GM23248 (cell line): ENCODE measurements around the gene RPIA.

Experiments
- EZH2 ChIP-seq: fragments of 200-600 bp; sonication (generic); IDR thresholded peaks from 2 replicates; pipeline ENCODE4 v1.6.1; 2018; ENCODE audit warnings: antibody characterized with exemption, mild to moderate bottlenecking; ENCODE audit not compliant: insufficient read depth, poor library complexity, severe bottlenecking
- EZH2phosphoT487 ChIP-seq: fragments of 200-600 bp; sonication (generic); IDR thresholded peaks from 2 replicates; pipeline ENCODE4 v1.6.1; 2018; ENCODE audit warnings: antibody characterized with exemption, moderate library complexity, mild to moderate bottlenecking, low read depth; ENCODE audit not compliant: insufficient read depth

DNA sequence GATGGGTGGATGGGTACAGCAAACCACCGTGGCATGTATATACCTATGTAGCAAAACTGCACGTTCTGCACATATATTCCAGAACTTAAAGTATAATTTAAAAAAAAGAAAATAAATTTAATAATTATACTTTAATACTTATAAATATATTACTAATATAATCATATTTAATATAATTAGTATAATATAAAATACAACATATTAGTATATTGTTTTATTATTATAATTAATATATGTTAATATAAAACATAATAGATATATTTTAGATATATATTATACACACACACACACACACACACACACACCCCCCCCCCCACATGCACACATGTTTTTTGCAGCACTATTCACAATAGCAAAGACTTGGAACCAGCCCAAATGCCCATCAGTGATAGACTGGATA is 29.8 kb downstream of the RPIA start:
- TF ChIP-seq EZH2 (no peak), EZH2phosphoT487 (no peak)
